Mononuclear cell (primary cell): ENCODE data around the gene CUL7. TPM values are rescaled to one million over a fixed set of nuclear protein-coding genes. Genes with fewer than 3 reads are reported as not detected.

ENCODE experiments used
- H3K27me3 ChIP-seq: 2 replicates; pipeline ENCODE4 v1.6.0; 2011; ENCODE audit warnings: low read length, control low read depth; ENCODE audit not compliant: insufficient read depth
- H3K4me1 ChIP-seq: 2 replicates; pipeline ENCODE4 v1.5.1; 2011; ENCODE audit warnings: mild to moderate bottlenecking, low read length, control low read depth; ENCODE audit not compliant: insufficient read depth
- H3K4me3 ChIP-seq: 2 replicates; pipeline ENCODE4 v1.5.1; 2011; ENCODE audit warnings: mild to moderate bottlenecking, low read length, moderate library complexity
- H3K9me3 ChIP-seq: 2 replicates; pipeline ENCODE4 v1.5.1; 2011; ENCODE audit warnings: low read depth, mild to moderate bottlenecking, control low read depth, low read length
- total RNA-seq: library from RNA; depleted of rRNA; stranded (reverse); fragments of >200 nt; gene quantifications from one replicate; pipeline ENCODE4 v1.2.3, GENCODE V29; 2012

Gene CUL7
- 2.7 TPM for total RNA-seq

DNA sequence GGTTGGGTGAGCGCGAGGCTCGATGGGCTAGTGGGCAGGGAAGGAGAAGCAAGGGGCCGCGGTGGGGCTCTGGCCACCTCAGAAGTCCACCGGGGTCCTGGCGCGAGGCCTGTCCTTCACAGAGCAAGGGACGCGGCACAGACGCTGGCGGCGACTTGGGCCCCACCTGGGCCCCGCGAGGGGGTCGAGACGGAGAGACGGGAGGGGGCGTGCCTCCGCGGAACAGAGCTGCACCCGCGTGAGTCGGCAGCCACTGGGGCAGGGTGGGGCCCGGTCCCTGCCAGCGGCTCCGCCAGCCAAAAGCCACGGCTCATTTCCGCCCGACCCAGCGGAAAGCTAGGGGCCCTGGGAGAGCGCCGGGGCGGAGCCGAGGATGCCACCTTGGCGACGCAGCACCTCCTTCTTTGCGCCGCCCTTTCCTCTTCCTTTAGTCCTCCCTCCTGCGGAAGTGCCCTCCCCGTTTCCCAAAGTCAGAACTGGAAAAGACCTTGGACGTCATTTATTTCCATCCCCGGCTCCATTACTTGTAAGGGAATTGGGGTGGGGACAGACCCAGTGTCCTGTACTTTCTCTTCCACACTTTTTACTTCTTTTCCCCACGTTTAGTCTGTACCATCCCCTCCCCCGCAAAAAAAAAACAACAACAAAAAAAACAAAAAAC is at the start of gene CUL7:
TSS of gene CUL7 (minus strand) at position 307 of the 661 bp plus-strand sequence. CDS start 1,063 bp downstream, outside the sequence.
- no peaks in the 10 kb centered on the region for H3K9me3 ChIP-seq
- no peaks in the 10 kb centered on the region for H3K27me3 ChIP-seq
- peak within 1 kb of the TSS; percentile 63 for H3K4me3 ChIP-seq
- peaks cover 19% of the 10 kb centered on the region for H3K4me1 ChIP-seq

DNA sequence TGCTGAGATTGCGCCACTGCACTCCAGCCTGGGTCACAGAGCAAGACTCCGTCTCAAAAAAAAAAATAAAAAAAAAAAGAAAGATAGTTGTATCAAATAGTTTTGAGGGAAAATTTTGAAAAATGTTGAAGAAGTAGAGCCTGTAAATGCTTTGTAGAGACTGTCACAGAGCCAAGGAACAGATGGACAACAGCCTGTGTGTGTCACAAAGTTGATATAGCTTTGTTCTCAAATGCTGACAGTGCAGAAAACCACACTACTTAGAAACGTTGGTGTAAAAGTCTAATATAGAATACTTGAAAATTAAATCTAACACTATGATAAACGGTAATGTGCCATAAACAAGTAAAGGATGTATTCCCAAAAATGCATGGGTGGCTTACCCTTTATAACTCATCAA is 47.8 kb upstream of the CUL7 start:
- Histone ChIP-seq H3K4me3 (no peak overlapping the region), H3K4me1 (no peaks in the 10 kb centered on the region), H3K27me3 (no peaks in the 10 kb centered on the region), H3K9me3 (no peaks in the 10 kb centered on the region)

DNA sequence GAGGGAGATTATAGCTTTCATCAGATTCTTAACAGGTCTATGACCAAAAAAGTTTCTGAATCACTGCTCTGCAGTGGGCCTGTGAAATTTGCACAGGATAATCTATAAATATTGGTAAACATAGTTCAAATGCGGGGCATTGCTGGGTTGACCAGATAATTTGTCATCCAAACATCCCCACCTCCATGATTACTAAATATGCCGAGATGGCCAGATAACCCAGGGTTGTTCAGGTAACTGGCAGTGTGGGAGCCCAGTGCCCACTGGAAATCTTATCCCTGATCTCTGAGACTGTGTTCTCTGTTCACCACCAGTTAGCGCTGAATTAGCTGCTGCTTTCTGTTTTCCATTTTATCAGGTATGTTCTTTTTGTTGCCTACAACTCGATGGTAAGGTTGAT is 43.9 kb upstream of the CUL7 start:
- Histone ChIP-seq H3K4me1 (no peaks in the 10 kb centered on the region), H3K27me3 (no peaks in the 10 kb centered on the region), H3K4me3 (no peak overlapping the region), H3K9me3 (no peaks in the 10 kb centered on the region)

DNA sequence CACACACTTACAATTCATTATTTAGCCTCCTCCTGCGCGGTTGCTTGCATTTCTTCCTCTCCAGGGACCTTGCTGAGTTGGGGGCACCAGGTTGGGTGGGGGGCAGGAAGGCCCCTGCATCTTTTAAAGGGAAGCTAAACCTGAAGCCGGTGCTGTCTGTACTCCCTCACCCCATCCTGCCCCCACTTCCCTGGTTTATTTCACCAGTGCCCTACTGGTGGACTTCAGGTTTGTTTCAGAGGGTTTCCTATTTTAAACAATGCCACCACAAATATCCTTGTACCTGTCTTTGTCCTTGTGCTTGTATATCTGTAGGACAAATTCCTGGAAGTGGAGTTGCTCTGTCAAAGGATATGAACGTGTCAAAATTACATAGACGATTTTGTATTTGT is 43.4 kb upstream of the CUL7 start:
- Histone ChIP-seq H3K27me3 (no peaks in the 10 kb centered on the region), H3K4me3 (no peak overlapping the region), H3K4me1 (no peaks in the 10 kb centered on the region), H3K9me3 (no peaks in the 10 kb centered on the region)

DNA sequence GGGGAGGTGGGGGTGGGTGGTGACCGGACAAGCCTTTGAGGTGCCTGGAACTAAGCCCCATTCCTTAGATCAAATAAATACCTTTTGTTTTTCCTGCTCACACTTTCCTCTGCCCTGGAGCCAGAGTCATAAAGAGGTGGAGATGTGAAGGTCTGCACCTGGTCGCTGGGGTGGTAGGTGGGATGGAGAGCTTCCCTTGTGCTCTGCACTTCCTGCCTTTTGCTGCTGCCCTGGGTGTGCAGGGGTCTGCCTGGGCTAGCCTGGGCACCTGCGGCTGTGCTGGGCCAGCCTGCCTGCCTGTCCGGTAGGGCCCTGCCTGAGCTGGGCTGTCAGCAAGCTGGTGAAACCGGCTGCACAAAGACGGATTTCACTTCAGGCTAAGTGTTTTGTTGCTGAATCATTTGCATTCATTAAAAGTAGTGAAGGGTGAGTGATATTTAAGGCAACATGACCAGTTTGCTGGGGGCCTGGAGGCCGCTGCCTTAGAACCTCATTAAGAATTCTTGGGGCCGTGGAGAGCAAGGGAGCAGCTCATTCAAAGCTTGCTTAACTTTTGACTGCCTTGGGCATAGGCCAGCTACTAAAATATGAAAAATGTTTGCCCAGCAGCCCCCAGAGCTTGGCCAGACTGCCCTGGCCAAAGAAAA is 42.9 kb upstream of the CUL7 start:
- H3K9me3 ChIP-seq, result no peaks in the 10 kb centered on the region
- H3K4me3 ChIP-seq, result no peak overlapping the region
- H3K4me1 ChIP-seq, result no peaks in the 10 kb centered on the region
- no peaks in the 10 kb centered on the region for H3K27me3 ChIP-seq

DNA sequence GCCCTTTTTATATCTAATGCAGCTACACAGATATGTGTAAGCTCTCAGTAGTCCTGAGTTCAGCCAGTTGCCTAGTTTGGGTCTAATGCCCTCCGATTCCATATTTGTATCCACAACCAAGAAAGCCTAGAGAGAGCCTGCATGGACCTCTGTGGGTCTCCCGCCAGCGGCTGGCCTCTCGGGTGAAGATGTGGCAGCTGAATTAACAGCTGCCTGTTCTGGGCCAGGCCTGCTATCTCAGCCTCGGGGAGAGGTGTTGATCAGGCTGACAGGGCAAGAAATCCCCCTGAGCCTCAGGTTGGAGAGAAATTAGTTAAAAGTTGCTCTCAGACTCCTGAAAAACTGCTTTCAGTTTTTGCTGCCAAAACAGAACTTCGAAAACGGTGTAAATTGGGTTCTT is 42.3 kb upstream of the CUL7 start:
- Histone ChIP-seq H3K4me3 (no peak overlapping the region), H3K9me3 (no peaks in the 10 kb centered on the region), H3K4me1 (no peaks in the 10 kb centered on the region), H3K27me3 (no peaks in the 10 kb centered on the region)

DNA sequence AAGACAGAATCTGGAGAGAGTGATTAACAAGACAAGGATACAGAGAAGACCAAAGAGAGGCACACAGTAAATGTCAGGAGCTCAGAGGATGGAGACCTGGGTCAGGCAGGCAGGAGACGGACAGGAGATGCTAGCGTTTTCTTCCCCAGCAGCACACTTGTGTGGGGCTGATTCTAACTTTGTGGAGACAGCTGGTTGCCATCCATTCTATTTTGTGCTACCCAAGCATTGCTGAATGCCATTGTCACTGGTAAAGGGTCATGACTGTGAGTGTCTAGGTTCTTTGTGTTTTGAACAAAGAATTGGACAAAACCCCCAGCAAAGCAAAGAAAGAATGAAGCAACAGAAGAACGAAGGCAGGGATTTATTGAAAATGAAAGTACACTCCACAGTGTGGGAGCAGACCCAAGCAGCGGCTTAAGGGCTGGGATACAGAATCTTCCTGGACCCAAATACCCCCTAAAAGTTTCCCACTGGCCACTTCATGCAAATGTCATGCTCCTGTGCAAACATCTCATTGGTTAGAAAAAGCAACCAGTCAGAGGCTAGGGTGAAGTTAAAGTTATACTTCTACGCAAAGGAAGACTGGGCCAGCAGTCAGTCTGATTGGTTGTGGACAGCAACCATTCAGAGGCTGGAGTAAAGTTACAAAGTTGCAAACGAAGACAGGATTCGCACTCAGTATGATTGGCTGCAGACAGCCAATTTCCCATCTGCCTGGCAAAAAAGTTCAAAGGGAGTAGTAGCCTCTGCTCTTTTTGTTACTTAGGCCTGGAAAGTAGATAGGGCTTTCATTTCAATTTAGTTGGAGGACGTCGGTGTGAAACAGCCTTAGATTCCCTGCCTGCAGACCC is 40.0 kb upstream of the CUL7 start:
- H3K4me3 ChIP-seq, result no peak overlapping the region

DNA sequence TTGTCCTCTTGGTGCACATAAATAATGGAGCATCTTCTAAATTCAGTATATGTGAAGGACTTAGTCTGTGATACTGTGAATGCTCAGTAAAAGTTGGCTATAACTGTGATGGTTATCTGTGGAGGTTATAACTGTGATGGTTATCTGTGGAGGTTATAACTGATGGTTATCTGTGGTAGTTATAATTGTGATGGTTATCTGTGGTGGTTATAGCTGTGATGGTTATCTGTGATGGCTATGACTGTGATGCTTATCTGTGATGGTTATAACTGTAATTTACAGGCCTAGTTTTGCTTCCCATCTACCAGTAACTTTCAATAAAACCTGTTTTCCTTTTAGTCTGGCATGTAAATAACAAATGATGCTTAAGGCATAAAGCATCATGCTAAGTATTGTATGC is 39.0 kb upstream of the CUL7 start:
- H3K9me3 ChIP-seq, result no peaks in the 10 kb centered on the region
- no peaks in the 10 kb centered on the region for H3K27me3 ChIP-seq
- no peak overlapping the region for H3K4me3 ChIP-seq
- H3K4me1 ChIP-seq, result no peaks in the 10 kb centered on the region

More for the DNA sequence above, 40.0 kb upstream of the CUL7 start:
- no peaks in the 10 kb centered on the region for H3K27me3 ChIP-seq
- no peaks in the 10 kb centered on the region for H3K4me1 ChIP-seq
- no peaks in the 10 kb centered on the region for H3K9me3 ChIP-seq

DNA sequence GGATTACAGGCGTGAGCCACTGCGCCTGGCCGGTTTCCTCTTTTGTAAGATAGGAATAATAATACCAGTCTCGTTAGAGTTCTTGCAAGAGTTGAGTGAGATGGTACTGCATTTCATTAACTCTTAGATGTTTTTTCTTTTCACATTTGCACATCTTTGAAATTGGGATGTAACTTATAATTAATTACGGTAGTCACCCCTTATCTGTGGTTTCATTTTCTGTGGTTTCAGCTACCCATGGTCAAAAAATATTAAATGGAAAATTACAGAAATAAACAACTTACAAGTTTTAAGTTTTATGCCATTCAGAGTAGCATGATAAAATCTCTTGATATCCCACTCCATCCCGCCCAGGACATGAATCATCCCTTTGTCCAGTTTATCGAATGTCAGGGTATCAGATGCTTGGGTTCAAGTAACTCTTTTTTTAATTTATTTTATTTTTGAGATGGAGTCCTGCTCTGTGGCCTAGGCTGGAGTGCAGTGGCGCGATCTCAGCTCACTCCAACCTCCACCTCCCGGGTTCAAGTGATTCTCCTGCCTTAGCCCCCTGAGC is 37.9 kb upstream of the CUL7 start:
- no peaks in the 10 kb centered on the region for H3K4me1 ChIP-seq
- no peaks in the 10 kb centered on the region for H3K9me3 ChIP-seq
- H3K27me3 ChIP-seq, result no peaks in the 10 kb centered on the region
- no peak overlapping the region for H3K4me3 ChIP-seq

DNA sequence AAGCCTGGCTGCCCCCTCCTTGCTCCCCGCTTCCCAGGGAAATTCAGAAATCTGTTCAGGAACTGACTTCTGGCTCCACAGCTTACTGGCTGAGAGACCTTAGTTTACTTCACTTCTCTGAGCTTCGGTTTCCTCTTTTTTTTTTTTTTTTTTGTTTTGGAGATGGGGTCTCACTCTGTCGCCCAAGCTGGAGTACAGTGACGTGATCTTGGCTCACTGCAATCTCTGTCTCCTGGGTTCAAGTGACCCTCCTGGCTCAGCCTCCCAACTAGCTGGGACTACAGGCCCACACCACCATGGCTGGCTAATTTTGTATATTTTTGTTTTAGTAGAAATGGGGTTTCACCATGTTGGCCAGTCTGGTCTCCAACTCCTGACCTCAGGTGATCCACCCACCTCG is 37.4 kb upstream of the CUL7 start:
- Histone ChIP-seq H3K9me3 (no peaks in the 10 kb centered on the region), H3K4me1 (no peaks in the 10 kb centered on the region), H3K4me3 (no peak overlapping the region), H3K27me3 (no peaks in the 10 kb centered on the region)

DNA sequence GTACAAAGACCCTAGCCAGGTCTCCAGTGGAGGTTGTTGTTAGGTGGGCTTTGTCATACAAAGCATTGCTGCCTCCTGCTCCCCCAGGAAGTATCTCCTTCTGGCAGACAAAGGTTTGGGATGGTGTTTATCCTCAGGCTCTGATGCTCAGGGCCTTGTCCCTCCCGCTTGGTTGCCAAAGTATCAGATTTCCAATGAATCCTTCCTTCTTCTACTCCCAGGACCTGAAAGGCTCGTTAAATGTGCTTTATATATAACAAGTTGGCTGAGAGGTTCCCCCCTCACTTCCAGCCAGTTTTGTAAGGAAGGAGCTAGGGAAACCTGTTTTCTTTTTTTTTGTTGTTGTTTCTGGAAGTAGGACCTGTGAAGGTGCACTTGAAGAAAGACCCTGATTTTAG is 36.9 kb upstream of the CUL7 start:
- H3K27me3 ChIP-seq, result no peaks in the 10 kb centered on the region
- no peaks in the 10 kb centered on the region for H3K9me3 ChIP-seq
- H3K4me1 ChIP-seq, result no peaks in the 10 kb centered on the region
- H3K4me3 ChIP-seq, result no peak overlapping the region

DNA sequence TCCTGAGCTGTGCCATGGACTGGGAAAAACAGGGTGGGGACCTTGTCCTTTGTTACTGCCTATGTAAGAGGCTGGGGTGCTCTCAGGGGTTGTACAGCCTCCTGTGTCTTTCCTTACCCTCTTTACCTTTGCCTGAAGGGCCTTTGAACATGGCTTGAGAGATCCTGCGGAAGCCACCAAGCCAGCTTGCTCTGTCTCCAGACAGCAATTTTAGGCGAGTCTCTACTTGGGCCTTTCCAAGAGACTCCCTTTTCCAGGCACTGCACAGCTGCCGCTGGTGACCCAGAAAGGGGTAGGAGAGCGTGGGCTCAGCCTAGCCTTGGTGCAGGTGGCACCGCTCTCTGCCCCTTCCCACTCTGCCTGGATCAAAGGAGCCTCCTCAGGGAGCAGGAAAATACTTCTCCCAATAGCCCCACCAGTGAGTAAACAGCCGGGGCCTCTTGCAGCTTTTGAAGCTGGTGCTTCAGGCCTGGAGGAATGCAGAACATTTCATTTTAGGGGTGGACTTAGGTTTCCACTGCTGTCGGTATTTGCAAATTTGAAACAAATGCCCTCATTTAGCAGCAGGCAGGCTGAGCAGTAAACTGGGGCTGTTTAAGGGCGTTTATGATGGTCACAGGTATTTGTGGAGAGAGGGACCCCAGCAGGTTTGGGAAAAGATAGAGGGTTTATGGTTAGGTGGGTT is 36.4 kb upstream of the CUL7 start:
- Histone ChIP-seq H3K27me3 (no peaks in the 10 kb centered on the region), H3K4me1 (no peaks in the 10 kb centered on the region), H3K9me3 (no peaks in the 10 kb centered on the region), H3K4me3 (no peak overlapping the region)

DNA sequence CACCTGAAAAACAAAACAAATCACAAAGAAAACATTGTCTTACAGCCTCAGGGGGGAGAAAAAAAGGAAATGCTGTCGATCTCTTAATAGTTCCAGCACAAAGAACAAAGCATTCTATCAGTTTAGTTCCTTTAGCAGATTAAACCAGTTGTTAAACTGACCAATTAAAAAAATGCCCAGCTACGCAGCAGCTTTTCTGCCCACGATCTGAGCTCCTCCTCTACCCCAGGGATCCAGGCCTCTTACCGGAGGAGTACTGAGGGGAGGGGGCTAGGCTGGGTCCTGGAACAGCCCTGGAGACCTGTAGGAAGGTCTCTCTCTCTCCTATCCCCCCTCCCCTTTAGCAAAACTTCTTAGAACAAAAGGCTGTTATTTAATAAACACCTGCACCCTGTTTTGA is 35.8 kb upstream of the CUL7 start:
- Histone ChIP-seq H3K9me3 (no peaks in the 10 kb centered on the region), H3K4me3 (no peak overlapping the region), H3K4me1 (no peaks in the 10 kb centered on the region), H3K27me3 (no peaks in the 10 kb centered on the region)

DNA sequence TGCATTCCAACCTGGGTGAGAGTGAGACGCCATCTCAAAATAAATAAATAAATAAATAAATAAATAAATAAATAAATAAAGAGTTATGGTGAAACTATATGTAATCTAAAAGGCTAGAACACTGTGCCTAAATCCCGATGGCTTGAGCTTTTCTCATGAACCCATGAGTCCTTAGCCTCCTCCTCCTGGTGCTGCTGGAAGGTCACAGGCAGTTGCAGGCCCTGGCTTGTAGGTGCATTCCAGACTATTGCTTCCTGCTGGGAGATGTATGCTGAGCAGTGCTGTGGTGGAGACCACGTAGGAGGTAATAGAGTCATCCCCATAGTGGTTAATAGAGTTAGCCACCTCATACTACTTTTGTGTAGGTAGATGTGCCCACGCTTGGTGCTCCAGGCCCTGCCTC is 35.0 kb upstream of the CUL7 start:
- no peak overlapping the region for H3K4me3 ChIP-seq
- no peaks in the 10 kb centered on the region for H3K9me3 ChIP-seq
- no peaks in the 10 kb centered on the region for H3K4me1 ChIP-seq
- H3K27me3 ChIP-seq, result no peaks in the 10 kb centered on the region
